ENCODE data around the gene MTG2. TPM values are rescaled to one million over a fixed set of nuclear protein-coding genes. Genes with fewer than 3 reads are reported as not detected.

The MTG2 gene
- total and polyA plus RNA-seq, 2 of the 13 experiments (the other 11 are each of a cell fraction or from before 2014, with no cell fraction given): 20.4 to 37.8 TPM

GRCh38 chr20:62149532-62150309 lies 33.1 kb upstream of the MTG2 start:
- WGBS (ENCODE audit: low lambda C conversion rate): 66% methylated on average over 24 of the region's 24 CpGs
- CTCF ChIA-PET (ENCODE audit: low intra/inter-chr PET ratio, low total read pairs): no interaction called here
- TF ChIP-seq KDM2A (CRISPR knock-in tag; IDR thresholded peaks at IDR 0.05; ENCODE audit: borderline replicate concordance, low read depth): peak; percentile 27; the same call in 1 of the 2 replicates
- TF ChIP-seq HNF4A (CRISPR knock-in tag; IDR thresholded peaks at IDR 0.05): peak; percentile 69
- peak in 1 of 2 experiments; percentile 36; a peak in 1 of 4 replicates for TF ChIP-seq EP300 (IDR thresholded peaks at IDR 0.05; ENCODE audit: low read depth in 2 of 2, low read length in 2 of 2)
- no peak for TF ChIP-seq EP300 (CRISPR knock-in tag; IDR thresholded peaks at IDR 0.05; ENCODE audit: borderline replicate concordance)
- TF ChIP-seq, protein P1, sequence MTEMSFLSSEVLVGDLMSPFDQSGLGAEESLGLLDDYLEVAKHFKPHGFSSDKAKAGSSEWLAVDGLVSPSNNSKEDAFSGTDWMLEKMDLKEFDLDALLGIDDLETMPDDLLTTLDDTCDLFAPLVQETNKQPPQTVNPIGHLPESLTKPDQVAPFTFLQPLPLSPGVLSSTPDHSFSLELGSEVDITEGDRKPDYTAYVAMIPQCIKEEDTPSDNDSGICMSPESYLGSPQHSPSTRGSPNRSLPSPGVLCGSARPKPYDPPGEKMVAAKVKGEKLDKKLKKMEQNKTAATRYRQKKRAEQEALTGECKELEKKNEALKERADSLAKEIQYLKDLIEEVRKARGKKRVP (CRISPR knock-in tag; IDR thresholded peaks at IDR 0.05): no peak
- no peak for TF ChIP-seq BCL6 (CRISPR knock-in tag; IDR thresholded peaks at IDR 0.05)
- TF ChIP-seq ZNF691 (CRISPR knock-in tag; IDR thresholded peaks at IDR 0.05; ENCODE audit: borderline replicate concordance, low read depth): 0 out of 2 replicates have a peak, but pooled peaks have one; percentile 45
- no peak for TF ChIP-seq FOSL2 (CRISPR knock-in tag; IDR thresholded peaks at IDR 0.05)
- 0 out of 2 replicates have a peak, but pooled peaks have one; percentile 13 for TF ChIP-seq SIN3A (IDR thresholded peaks at IDR 0.05; ENCODE audit: borderline replicate concordance, low read depth, low read length)
- 0 out of 2 replicates have a peak, but pooled peaks have one; percentile 10 for TF ChIP-seq HBP1 (CRISPR knock-in tag; IDR thresholded peaks at IDR 0.05; ENCODE audit: low read depth)
- TF ChIP-seq MAFK (conservative IDR thresholded peaks at IDR 0.05 in 1 of 2, IDR thresholded peaks at IDR 0.05 in 1 of 2; ENCODE audit: low read length in 2 of 2): peak; percentile 97 to 99
- peak; percentile 15; the same call in 1 of the 2 replicates for TF ChIP-seq MAX (IDR thresholded peaks at IDR 0.05)
- TF ChIP-seq, protein P2, sequence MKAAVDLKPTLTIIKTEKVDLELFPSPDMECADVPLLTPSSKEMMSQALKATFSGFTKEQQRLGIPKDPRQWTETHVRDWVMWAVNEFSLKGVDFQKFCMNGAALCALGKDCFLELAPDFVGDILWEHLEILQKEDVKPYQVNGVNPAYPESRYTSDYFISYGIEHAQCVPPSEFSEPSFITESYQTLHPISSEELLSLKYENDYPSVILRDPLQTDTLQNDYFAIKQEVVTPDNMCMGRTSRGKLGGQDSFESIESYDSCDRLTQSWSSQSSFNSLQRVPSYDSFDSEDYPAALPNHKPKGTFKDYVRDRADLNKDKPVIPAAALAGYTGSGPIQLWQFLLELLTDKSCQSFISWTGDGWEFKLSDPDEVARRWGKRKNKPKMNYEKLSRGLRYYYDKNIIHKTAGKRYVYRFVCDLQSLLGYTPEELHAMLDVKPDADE (CRISPR knock-in tag; IDR thresholded peaks at IDR 0.05): no peak
- peak; percentile 43; the same call in 1 of the 2 replicates for TF ChIP-seq HNF4G (IDR thresholded peaks at IDR 0.05; ENCODE audit: borderline replicate concordance, low read depth, low read length)
- TF ChIP-seq HNF4G (CRISPR knock-in tag; IDR thresholded peaks at IDR 0.05; ENCODE audit: borderline replicate concordance, low read depth): no peak
- TF ChIP-seq NONO (IDR thresholded peaks at IDR 0.05): no peak
- peak; percentile 57 for TF ChIP-seq NONO (CRISPR knock-in tag; conservative IDR thresholded peaks at IDR 0.05)
- 0 out of 2 replicates have a peak, but pooled peaks have one; percentile 41 for TF ChIP-seq NCOR1 (IDR thresholded peaks at IDR 0.05; ENCODE audit: borderline replicate concordance, low read length)
- no peak for TF ChIP-seq CBX1 (IDR thresholded peaks at IDR 0.05; ENCODE audit: low read depth)

More at GRCh38 chr20:62149532-62150309, 33.1 kb upstream of the MTG2 start:
- in situ Hi-C loops (cut with HindIII; ENCODE audit: extremely low pct_ligation_motif_present, low pct_unique_long_range_greater_than_20kb) (no loop called here), intact Hi-C loops (cut with micrococcal nuclease; ENCODE audit: unreplicated experiment) (no loop called here)
- Histone ChIP-seq H3K4me1 (ENCODE audit: insufficient read depth, low read length) (peaks cover 65% of the 10 kb centered on the region), H3K27ac (ENCODE audit: extremely low read length, insufficient read depth, low read length) (peak overlapping the region; percentile 60), H4K20me1 (ENCODE audit: insufficient read depth, low read length) (peaks cover 43% of the 10 kb centered on the region), H3K27me3 (ENCODE audit: control insufficient read depth in 1 of 2, insufficient read depth in 2 of 2, low read length in 2 of 2) (no peaks in the 10 kb centered on the region), H3K36me3 (replicated peaks in 1 of 2; ENCODE audit: control insufficient read depth in 1 of 2, insufficient read depth in 2 of 2, low read length in 2 of 2) (peaks cover 8 to 28% of the 10 kb centered on the region in 2 experiments; a peak in 4 of 5 replicates), H3K4me2 (ENCODE audit: low read depth, low read length) (peak overlapping the region; percentile 69), H3K9ac (ENCODE audit: insufficient read depth, low read depth, low read length) (peak overlapping the region; percentile 35), H3K79me2 (ENCODE audit: insufficient read depth, low read length) (peaks cover 96% of the 10 kb centered on the region), H3K9me3 (ENCODE audit: low read length) (no peaks in the 10 kb centered on the region), H2AFZ (ENCODE audit: low read length) (no peak overlapping the region), H3K4me3 (replicated peaks in 1 of 3; ENCODE audit: insufficient read depth in 1 of 3, low read depth in 2 of 3, low read length in 3 of 3) (peak overlapping the region in 1 of 3 experiments; percentile 47; a peak in 2 of 6 replicates)
- DNase-seq (ENCODE audit: low spot score) (peak; percentile 93), ATAC-seq (peak; percentile 69), FAIRE-seq (peak; percentile 74)
- POLR2A ChIA-PET: interaction anchor here (0.6 to 0.7 kb wide), 2 partner anchors 83 to 237 kb away, joined by 3 to 5 read pairs; partner anchors contain the start of gene RPS21
- BruUV-seq (replicated peaks): no TSS peak

Measured in HepG2 (cell line).